HL-60 (cell line): ENCODE results near the gene TMEM121B.

Source experiments
- DNase-seq, 2 experiments: peaks; one replicate each; pipeline ENCODE4 v3.0.0-alpha.2; 2010 to 2020; ENCODE audit warnings: low read depth in 1 of 2, low spot score in 1 of 2
- H3K27ac ChIP-seq: fragments of 250-450 bp; sonication (Bioruptor Pico); replicated peaks from 2 replicates; pipeline ENCODE4 v1.5.1; 2020; ENCODE audit warnings: mild to moderate bottlenecking, moderate library complexity
- H3K27me3 ChIP-seq: fragments of 250-450 bp; sonication (Bioruptor Pico); 2 replicates; pipeline ENCODE4 v1.5.1; 2021; ENCODE audit warnings: mild to moderate bottlenecking, moderate library complexity; ENCODE audit not compliant: insufficient read depth, poor library complexity, severe bottlenecking
- H3K4me3 ChIP-seq: replicated peaks from 2 replicates; pipeline ENCODE4 v1.5.1; 2011; ENCODE audit warnings: mild to moderate bottlenecking, control low read depth, low read length; ENCODE audit not compliant: insufficient read depth
- GABPA ChIP-seq: IDR thresholded peaks from 2 replicates; pipeline ENCODE4 v1.6.1; 2012; ENCODE audit warnings: low read depth
- POLR2AphosphoS5 ChIP-seq: IDR thresholded peaks from 2 replicates; pipeline ENCODE4 v1.6.1; 2012; ENCODE audit warnings: low read depth
- SPI1 ChIP-seq: IDR thresholded peaks from 2 replicates; pipeline ENCODE4 v1.6.1; 2012; ENCODE audit warnings: low read depth, mild to moderate bottlenecking, borderline replicate concordance
- TF ChIP-seq, protein P1 (sequence below): IDR thresholded peaks from 2 replicates; pipeline ENCODE4 v1.6.1; 2012; ENCODE audit warnings: low read depth; ENCODE audit not compliant: insufficient replicate concordance
- TF ChIP-seq, protein P2 (sequence below): IDR thresholded peaks from one replicate; pipeline ENCODE4 v1.5.1; 2011; ENCODE audit warnings: low read length, control low read depth, inconsistent platforms; ENCODE audit not compliant: insufficient read depth

The TMEM121B gene

DNA sequence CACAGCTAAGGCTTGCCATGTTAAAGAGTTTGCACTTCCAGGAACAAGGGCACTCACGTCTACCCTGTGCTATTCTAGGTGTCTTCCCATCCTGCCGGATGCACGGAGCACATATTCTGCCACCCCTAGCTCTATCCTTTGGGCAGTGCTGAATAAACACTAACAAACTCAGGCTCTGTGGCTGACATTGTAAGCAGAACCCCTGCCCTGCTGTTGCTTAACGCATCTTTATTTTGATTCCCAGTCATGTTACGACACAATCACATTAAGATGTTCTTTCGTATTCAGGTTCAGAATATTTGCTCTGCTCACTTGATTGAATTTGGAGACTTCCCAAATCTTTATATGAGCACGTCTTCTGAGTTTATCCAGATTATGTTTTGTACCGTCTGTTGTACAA lies 41.6 kb upstream of the TMEM121B start:
- Histone ChIP-seq H3K27me3 (no peaks in the 10 kb centered on the region), H3K4me3 (no peak overlapping the region), H3K27ac (no peak overlapping the region)
- no peak for DNase-seq
- no peak for TF ChIP-seq POLR2AphosphoS5
- TF ChIP-seq GABPA: no peak
- TF ChIP-seq, protein P1, sequence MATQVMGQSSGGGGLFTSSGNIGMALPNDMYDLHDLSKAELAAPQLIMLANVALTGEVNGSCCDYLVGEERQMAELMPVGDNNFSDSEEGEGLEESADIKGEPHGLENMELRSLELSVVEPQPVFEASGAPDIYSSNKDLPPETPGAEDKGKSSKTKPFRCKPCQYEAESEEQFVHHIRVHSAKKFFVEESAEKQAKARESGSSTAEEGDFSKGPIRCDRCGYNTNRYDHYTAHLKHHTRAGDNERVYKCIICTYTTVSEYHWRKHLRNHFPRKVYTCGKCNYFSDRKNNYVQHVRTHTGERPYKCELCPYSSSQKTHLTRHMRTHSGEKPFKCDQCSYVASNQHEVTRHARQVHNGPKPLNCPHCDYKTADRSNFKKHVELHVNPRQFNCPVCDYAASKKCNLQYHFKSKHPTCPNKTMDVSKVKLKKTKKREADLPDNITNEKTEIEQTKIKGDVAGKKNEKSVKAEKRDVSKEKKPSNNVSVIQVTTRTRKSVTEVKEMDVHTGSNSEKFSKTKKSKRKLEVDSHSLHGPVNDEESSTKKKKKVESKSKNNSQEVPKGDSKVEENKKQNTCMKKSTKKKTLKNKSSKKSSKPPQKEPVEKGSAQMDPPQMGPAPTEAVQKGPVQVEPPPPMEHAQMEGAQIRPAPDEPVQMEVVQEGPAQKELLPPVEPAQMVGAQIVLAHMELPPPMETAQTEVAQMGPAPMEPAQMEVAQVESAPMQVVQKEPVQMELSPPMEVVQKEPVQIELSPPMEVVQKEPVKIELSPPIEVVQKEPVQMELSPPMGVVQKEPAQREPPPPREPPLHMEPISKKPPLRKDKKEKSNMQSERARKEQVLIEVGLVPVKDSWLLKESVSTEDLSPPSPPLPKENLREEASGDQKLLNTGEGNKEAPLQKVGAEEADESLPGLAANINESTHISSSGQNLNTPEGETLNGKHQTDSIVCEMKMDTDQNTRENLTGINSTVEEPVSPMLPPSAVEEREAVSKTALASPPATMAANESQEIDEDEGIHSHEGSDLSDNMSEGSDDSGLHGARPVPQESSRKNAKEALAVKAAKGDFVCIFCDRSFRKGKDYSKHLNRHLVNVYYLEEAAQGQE: no peak
- TF ChIP-seq SPI1: no peak
- TF ChIP-seq, protein P2, sequence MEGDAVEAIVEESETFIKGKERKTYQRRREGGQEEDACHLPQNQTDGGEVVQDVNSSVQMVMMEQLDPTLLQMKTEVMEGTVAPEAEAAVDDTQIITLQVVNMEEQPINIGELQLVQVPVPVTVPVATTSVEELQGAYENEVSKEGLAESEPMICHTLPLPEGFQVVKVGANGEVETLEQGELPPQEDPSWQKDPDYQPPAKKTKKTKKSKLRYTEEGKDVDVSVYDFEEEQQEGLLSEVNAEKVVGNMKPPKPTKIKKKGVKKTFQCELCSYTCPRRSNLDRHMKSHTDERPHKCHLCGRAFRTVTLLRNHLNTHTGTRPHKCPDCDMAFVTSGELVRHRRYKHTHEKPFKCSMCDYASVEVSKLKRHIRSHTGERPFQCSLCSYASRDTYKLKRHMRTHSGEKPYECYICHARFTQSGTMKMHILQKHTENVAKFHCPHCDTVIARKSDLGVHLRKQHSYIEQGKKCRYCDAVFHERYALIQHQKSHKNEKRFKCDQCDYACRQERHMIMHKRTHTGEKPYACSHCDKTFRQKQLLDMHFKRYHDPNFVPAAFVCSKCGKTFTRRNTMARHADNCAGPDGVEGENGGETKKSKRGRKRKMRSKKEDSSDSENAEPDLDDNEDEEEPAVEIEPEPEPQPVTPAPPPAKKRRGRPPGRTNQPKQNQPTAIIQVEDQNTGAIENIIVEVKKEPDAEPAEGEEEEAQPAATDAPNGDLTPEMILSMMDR: no peak

DNA sequence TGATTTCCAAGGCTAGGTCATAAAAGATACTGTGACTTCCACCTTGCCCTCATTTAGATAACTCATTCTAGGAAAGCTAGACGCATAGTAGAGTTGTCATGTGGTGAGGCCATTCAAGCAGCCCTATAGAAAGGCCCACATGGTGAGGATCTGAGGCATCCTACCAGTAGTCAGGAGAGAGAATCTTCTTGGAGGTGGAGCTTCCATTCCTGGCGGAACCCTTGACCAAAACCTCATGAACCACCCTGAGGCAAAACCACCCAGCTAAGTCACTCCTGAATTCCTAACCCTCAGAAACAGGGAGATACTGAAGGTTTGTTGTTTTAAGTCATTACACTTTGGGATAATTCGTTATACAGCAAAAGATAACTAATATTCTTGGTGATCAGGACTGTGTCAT lies 40.8 kb upstream of the TMEM121B start:
- TF ChIP-seq, protein P1: no peak
- no peak for TF ChIP-seq GABPA
- no peak overlapping the region for H3K27ac ChIP-seq
- no peak for DNase-seq
- no peak overlapping the region for H3K4me3 ChIP-seq
- no peaks in the 10 kb centered on the region for H3K27me3 ChIP-seq

DNA sequence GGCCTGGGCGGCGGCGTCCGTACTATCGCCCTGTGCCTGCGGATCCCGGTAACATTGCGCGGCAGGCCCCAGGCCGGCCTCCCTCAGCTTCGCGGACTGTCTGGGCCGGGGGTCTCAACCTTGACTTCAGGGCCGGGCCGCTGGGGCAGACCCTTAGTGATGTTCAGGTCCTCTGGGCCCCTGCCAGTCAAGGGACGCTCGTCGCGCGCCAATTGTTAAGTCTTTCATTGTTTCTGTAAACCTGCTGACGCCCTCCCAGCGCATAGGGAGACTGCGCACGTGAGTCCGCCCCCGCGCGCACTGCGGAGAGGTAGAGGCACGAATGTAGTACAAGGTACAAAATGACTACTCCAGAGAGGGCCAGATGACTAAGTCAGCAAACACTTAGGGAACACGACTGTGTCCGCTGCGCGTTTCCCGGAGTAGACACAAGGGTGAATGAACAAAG lies 38.4 kb upstream of the TMEM121B start:
- Histone ChIP-seq H3K27ac (peak overlapping the region; percentile 76), H3K27me3 (no peaks in the 10 kb centered on the region), H3K4me3 (peak overlapping the region; percentile 52)
- peak in 1 of 2 experiments; percentile 10 for DNase-seq
- TF ChIP-seq SPI1 (no peak), GABPA (no peak), POLR2AphosphoS5 (no peak; the same call in 1 of the 2 replicates)
- TF ChIP-seq, protein P1: no peak
- TF ChIP-seq, protein P2: no peak
